Thyroid gland (tissue), 4 donors: ENCODE measurements around the gene MED8.

Source experiments
- CTCF ChIP-seq, 6 experiments: fragments of 200-600 bp in 3 of 6; fragments of 450-650 bp in 3 of 6; sonication (generic) in 3 of 6; IDR thresholded peaks; one replicate each; pipeline ENCODE4 v1.5.1; 2016 to 2019; ENCODE audit warnings: antibody characterized with exemption in 6 of 6, mild to moderate bottlenecking in 2 of 6, inconsistent platforms in 1 of 6, moderate library complexity in 1 of 6
- POLR2A ChIP-seq, 2 donors: fragments of 450-650 bp; IDR thresholded peaks; one replicate each; pipeline ENCODE4 v1.6.1; 2017; ENCODE audit warnings: antibody characterized with exemption in 2 of 2, mild to moderate bottlenecking in 2 of 2, moderate library complexity in 1 of 2

GRCh38 chr1:43434256-43434655, 44.7 kb upstream of the MED8 start:
- TF ChIP-seq CTCF (IDR thresholded peaks at IDR 0.05) (no peak), POLR2A (IDR thresholded peaks at IDR 0.05) (no peak)
